GM10266 (cell line): ENCODE results near the gene MYLK3.

Experiments
- DNase-seq: peaks from one replicate; pipeline ENCODE4 v3.0.0; 2012; ENCODE audit errors: extremely low spot score
- CTCF ChIP-seq: IDR thresholded peaks from 2 replicates; pipeline ENCODE4 v1.5.1; 2012; ENCODE audit warnings: mild to moderate bottlenecking, low read depth; ENCODE audit not compliant: control insufficient read depth, insufficient read depth; ENCODE audit errors: missing control alignments

MYLK3 gene

GRCh38 chr16:46727184-46727583, 21.0 kb downstream of the MYLK3 start:
- no peak for DNase-seq
- no peak for TF ChIP-seq CTCF

- TF ChIP-seq CTCF = no peak
- DNase-seq = no peak
Measured at GRCh38 chr16:46721885-46722284, 26.3 kb downstream of the MYLK3 start.

GRCh38 chr16:46720619-46721018, 27.5 kb downstream of the MYLK3 start:
- no peak for DNase-seq
- TF ChIP-seq CTCF = no peak

- no peak for DNase-seq
- no peak for TF ChIP-seq CTCF
Measured at GRCh38 chr16:46719528-46719927, 28.6 kb downstream of the MYLK3 start.

- no peak for DNase-seq
- TF ChIP-seq CTCF = no peak
Measured at GRCh38 chr16:46718214-46718613, 29.9 kb downstream of the MYLK3 start.

GRCh38 chr16:46717692-46718091, 30.5 kb downstream of the MYLK3 start:
- DNase-seq = no peak

GRCh38 chr16:46715769-46716305, 32.3 kb downstream of the MYLK3 start:
- no peak for TF ChIP-seq CTCF
- DNase-seq = no peak

More at GRCh38 chr16:46717692-46718091, 30.5 kb downstream of the MYLK3 start:
- no peak for TF ChIP-seq CTCF
